Liver (tissue), 9 donors: Measurements from ENCODE around the gene TWSG1. TPM values are rescaled to one million over a fixed set of nuclear protein-coding genes. Genes with fewer than 3 reads are reported as not detected.

Source experiments
- DNase-seq: peaks from one replicate; pipeline ENCODE4 v3.0.0-alpha.2; 2017; ENCODE audit warnings: low spot score
- H3K27ac ChIP-seq, 2 donors: one replicate each; pipeline ENCODE4 v1.7.0; 2013; ENCODE audit warnings: inconsistent platforms in 2 of 2, low read length in 2 of 2, control low read depth in 1 of 2, low read depth in 1 of 2, mild to moderate bottlenecking in 1 of 2
- H3K27me3 ChIP-seq, 4 donors: one replicate each; pipeline versions ENCODE4 v1.6.1 to v1.7.0; 2013; ENCODE audit warnings: low read length in 3 of 4, inconsistent platforms in 1 of 4, mild to moderate bottlenecking in 1 of 4, moderate library complexity in 1 of 4; ENCODE audit not compliant: control insufficient read depth in 4 of 4, insufficient read depth in 4 of 4
- H3K36me3 ChIP-seq, 4 donors: one replicate each; pipeline versions ENCODE4 v1.6.1 to v1.7.0; 2013; ENCODE audit warnings: low read length in 3 of 4, mild to moderate bottlenecking in 3 of 4, low read depth in 1 of 4, moderate library complexity in 1 of 4; ENCODE audit not compliant: control insufficient read depth in 4 of 4, insufficient read depth in 3 of 4
- H3K4me1 ChIP-seq, 4 donors: one replicate each; pipeline versions ENCODE4 v1.6.1 to v1.7.0; 2013; ENCODE audit warnings: low read length in 3 of 4, mild to moderate bottlenecking in 3 of 4, moderate library complexity in 1 of 4; ENCODE audit not compliant: control insufficient read depth in 4 of 4, insufficient read depth in 4 of 4
- H3K4me3 ChIP-seq, 3 donors: one replicate each; pipeline versions ENCODE4 v1.6.1 to v1.7.0; 2013; ENCODE audit warnings: low read length in 3 of 3, control low read depth in 1 of 3, low read depth in 1 of 3, mild to moderate bottlenecking in 1 of 3
- H3K9ac ChIP-seq, 2 donors: one replicate each; pipeline ENCODE4 v1.7.0; 2013; ENCODE audit warnings: low read length in 2 of 2, mild to moderate bottlenecking in 2 of 2, moderate library complexity in 2 of 2, control low read depth in 1 of 2, low read depth in 1 of 2
- H3K9me3 ChIP-seq, 4 donors: one replicate each; pipeline versions ENCODE4 v1.6.1 to v1.7.0; 2013; ENCODE audit warnings: low read length in 3 of 4; ENCODE audit not compliant: control insufficient read depth in 4 of 4
- ATF3 ChIP-seq: IDR thresholded peaks from 2 replicates; pipeline ENCODE4 v1.6.1; 2016; ENCODE audit warnings: antibody characterized with exemption
- CTCF ChIP-seq: fragments of 150-350 bp; IDR thresholded peaks from 2 replicates; pipeline ENCODE4 v1.5.1; 2017; ENCODE audit warnings: improper control_type of control experiment, low read depth, low read length; ENCODE audit not compliant: missing input control
- EGR1 ChIP-seq, 2 donors: IDR thresholded peaks; 2 replicates each; pipeline ENCODE4 v1.6.1; 2016 to 2018; ENCODE audit warnings: antibody characterized with exemption in 2 of 2, low read depth in 2 of 2
- FOXA1 ChIP-seq: IDR thresholded peaks from 2 replicates; pipeline ENCODE4 v1.6.1; 2016; ENCODE audit warnings: antibody characterized with exemption
- FOXA2 ChIP-seq: IDR thresholded peaks from 2 replicates; pipeline ENCODE4 v1.6.1; 2016; ENCODE audit warnings: antibody characterized with exemption
- GABPA ChIP-seq, 2 donors: IDR thresholded peaks in 1 of 2; conservative IDR thresholded peaks in 1 of 2; 2 replicates each; pipeline ENCODE4 v1.6.1; 2016; ENCODE audit warnings: antibody characterized with exemption in 2 of 2, mild to moderate bottlenecking in 1 of 2, moderate library complexity in 1 of 2
- HNF4A ChIP-seq, 2 donors: conservative IDR thresholded peaks; 2 replicates each; pipeline ENCODE4 v1.6.1; 2016; ENCODE audit warnings: antibody characterized with exemption in 2 of 2, mild to moderate bottlenecking in 2 of 2
- HNF4G ChIP-seq: IDR thresholded peaks from 2 replicates; pipeline ENCODE4 v1.6.1; 2016; ENCODE audit warnings: antibody characterized with exemption
- JUND ChIP-seq, 2 donors: IDR thresholded peaks; 2 replicates each; pipeline ENCODE4 v1.6.1; 2016; ENCODE audit warnings: antibody characterized with exemption in 2 of 2
- MAX ChIP-seq: IDR thresholded peaks from 2 replicates; pipeline ENCODE4 v1.6.1; 2016; ENCODE audit warnings: antibody characterized with exemption
- NR2F2 ChIP-seq: IDR thresholded peaks from 2 replicates; pipeline ENCODE4 v1.6.1; 2016; ENCODE audit warnings: antibody characterized with exemption
- RAD21 ChIP-seq, 2 donors: IDR thresholded peaks; 2 replicates each; pipeline ENCODE4 v1.6.1; 2016; ENCODE audit warnings: antibody characterized with exemption in 2 of 2, mild to moderate bottlenecking in 2 of 2
- RXRA ChIP-seq, 2 donors: IDR thresholded peaks; 2 replicates each; pipeline ENCODE4 v1.6.1; 2017 to 2018; ENCODE audit warnings: antibody characterized with exemption in 2 of 2, mild to moderate bottlenecking in 1 of 2
- SP1 ChIP-seq: IDR thresholded peaks from 2 replicates; pipeline ENCODE4 v1.6.1; 2018; ENCODE audit warnings: antibody characterized with exemption, mild to moderate bottlenecking
- TAF1 ChIP-seq: conservative IDR thresholded peaks from 2 replicates; pipeline ENCODE4 v1.6.1; 2016; ENCODE audit warnings: antibody characterized with exemption, mild to moderate bottlenecking
- YY1 ChIP-seq: IDR thresholded peaks from 2 replicates; pipeline ENCODE4 v1.6.1; 2016; ENCODE audit warnings: antibody characterized with exemption, mild to moderate bottlenecking
- WGBS: extraction: QIAGEN DNeasy Blood & Tissue Kit; methylation state at CpG from one replicate; pipeline ENCODE4 v1.1.7; 2013; 5-methylcytosine and 5-hydroxymethylcytosine counted together
- polyA plus RNA-seq, 2 donors: library from polyadenylated mRNA; stranded (reverse) in 1 of 2; unstranded in 1 of 2; fragments of 200-250 nt in 1 of 2; fragments of >200 nt in 1 of 2; fragmentation: Nextera tagmentation in 1 of 2; extraction: Ambion mirVana in 1 of 2; gene quantifications; one replicate each; pipeline versions ENCODE4 v1.2.1 to v1.2.3, GENCODE V29; 2013 to 2015
- total RNA-seq, 2 donors: library from RNA; depleted of rRNA; stranded (reverse); fragments of >200 nt; gene quantifications; one replicate each; pipeline ENCODE4 v1.2.3, GENCODE V29; 2014
- TF ChIP-seq, protein P1 (sequence below): IDR thresholded peaks from 2 replicates; pipeline ENCODE4 v1.6.1; 2016; ENCODE audit warnings: antibody characterized with exemption, mild to moderate bottlenecking
- TF ChIP-seq, protein P2 (sequence below): IDR thresholded peaks from 2 replicates; pipeline ENCODE4 v1.6.1; 2016; ENCODE audit warnings: antibody characterized with exemption
- donor health status: healthy.
- donor health status: healthy.
- donor health status: healthy.
- donor health status: healthy.
- donor health status: healthy.

TWSG1 gene
- total and polyA plus RNA-seq, 4 donors = 3.9 to 11.1 (median 5.4) TPM

GRCh38 chr18:9319333-9319732 is 15.2 kb upstream of the TWSG1 start:
- Histone ChIP-seq H3K27me3 (no peaks in the 10 kb centered on the region), H3K9ac (no peak overlapping the region), H3K4me1 (no peaks in the 10 kb centered on the region), H3K9me3 (no peaks in the 10 kb centered on the region), H3K27ac (no peak overlapping the region), H3K4me3 (no peak overlapping the region), H3K36me3 (no peaks in the 10 kb centered on the region)
- 45% methylated on average over 1 of the region's 1 CpG for WGBS
- TF ChIP-seq, protein P1, sequence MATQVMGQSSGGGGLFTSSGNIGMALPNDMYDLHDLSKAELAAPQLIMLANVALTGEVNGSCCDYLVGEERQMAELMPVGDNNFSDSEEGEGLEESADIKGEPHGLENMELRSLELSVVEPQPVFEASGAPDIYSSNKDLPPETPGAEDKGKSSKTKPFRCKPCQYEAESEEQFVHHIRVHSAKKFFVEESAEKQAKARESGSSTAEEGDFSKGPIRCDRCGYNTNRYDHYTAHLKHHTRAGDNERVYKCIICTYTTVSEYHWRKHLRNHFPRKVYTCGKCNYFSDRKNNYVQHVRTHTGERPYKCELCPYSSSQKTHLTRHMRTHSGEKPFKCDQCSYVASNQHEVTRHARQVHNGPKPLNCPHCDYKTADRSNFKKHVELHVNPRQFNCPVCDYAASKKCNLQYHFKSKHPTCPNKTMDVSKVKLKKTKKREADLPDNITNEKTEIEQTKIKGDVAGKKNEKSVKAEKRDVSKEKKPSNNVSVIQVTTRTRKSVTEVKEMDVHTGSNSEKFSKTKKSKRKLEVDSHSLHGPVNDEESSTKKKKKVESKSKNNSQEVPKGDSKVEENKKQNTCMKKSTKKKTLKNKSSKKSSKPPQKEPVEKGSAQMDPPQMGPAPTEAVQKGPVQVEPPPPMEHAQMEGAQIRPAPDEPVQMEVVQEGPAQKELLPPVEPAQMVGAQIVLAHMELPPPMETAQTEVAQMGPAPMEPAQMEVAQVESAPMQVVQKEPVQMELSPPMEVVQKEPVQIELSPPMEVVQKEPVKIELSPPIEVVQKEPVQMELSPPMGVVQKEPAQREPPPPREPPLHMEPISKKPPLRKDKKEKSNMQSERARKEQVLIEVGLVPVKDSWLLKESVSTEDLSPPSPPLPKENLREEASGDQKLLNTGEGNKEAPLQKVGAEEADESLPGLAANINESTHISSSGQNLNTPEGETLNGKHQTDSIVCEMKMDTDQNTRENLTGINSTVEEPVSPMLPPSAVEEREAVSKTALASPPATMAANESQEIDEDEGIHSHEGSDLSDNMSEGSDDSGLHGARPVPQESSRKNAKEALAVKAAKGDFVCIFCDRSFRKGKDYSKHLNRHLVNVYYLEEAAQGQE = no peak
- no peak for TF ChIP-seq NR2F2
- TF ChIP-seq CTCF = no peak
- no peak for TF ChIP-seq HNF4A (conservative IDR thresholded peaks at IDR 0.05)
- no peak for TF ChIP-seq HNF4G
- TF ChIP-seq YY1 = no peak
- no peak for TF ChIP-seq SP1
- TF ChIP-seq RAD21 (IDR thresholded peaks at IDR 0.05) = no peak
- no peak for TF ChIP-seq FOXA1
- no peak for TF ChIP-seq RXRA (IDR thresholded peaks at IDR 0.05)
- TF ChIP-seq TAF1 = no peak
- TF ChIP-seq, protein P2, sequence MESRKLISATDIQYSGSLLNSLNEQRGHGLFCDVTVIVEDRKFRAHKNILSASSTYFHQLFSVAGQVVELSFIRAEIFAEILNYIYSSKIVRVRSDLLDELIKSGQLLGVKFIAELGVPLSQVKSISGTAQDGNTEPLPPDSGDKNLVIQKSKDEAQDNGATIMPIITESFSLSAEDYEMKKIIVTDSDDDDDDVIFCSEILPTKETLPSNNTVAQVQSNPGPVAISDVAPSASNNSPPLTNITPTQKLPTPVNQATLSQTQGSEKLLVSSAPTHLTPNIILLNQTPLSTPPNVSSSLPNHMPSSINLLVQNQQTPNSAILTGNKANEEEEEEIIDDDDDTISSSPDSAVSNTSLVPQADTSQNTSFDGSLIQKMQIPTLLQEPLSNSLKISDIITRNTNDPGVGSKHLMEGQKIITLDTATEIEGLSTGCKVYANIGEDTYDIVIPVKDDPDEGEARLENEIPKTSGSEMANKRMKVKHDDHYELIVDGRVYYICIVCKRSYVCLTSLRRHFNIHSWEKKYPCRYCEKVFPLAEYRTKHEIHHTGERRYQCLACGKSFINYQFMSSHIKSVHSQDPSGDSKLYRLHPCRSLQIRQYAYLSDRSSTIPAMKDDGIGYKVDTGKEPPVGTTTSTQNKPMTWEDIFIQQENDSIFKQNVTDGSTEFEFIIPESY = no peak
- TF ChIP-seq GABPA (IDR thresholded peaks at IDR 0.05 in 1 of 2, conservative IDR thresholded peaks at IDR 0.05 in 1 of 2) = no peak
- TF ChIP-seq EGR1 (IDR thresholded peaks at IDR 0.05; ENCODE audit: low read depth in 2 of 2) = no peak
- TF ChIP-seq FOXA2 = no peak
- TF ChIP-seq MAX = no peak
- no peak for TF ChIP-seq ATF3
- TF ChIP-seq JUND (IDR thresholded peaks at IDR 0.05) = no peak
- no peak for DNase-seq
